ENCODE measurements around the gene TRIM72. TPM values are rescaled to one million over a fixed set of nuclear protein-coding genes. Genes with fewer than 3 reads are reported as not detected.

The TRIM72 gene
- total and polyA plus RNA-seq, 2 of the 8 experiments (the other 6 are each of a cell fraction or from before 2014, with no cell fraction given), result 0.57 to 2.1 TPM

GRCh38 chr16:31214708-31215286 is 878 bp downstream of the TRIM72 start:
- Histone ChIP-seq H4K5ac (ENCODE audit: insufficient read length, low read depth, low read length) (peak overlapping the region; percentile 96), H4K91ac (replicated peaks; ENCODE audit: insufficient read length, low read length) (peak overlapping the region; percentile 99), H2BK15ac (ENCODE audit: low read length) (peak overlapping the region; percentile 95; the same call in 1 of the 2 replicates), H3K18ac (ENCODE audit: extremely low read depth, low read length) (peak overlapping the region; percentile 97), H2AFZ (ENCODE audit: low read length) (no peak overlapping the region), H2BK120ac (replicated peaks; ENCODE audit: low read depth, low read length) (peak overlapping the region; percentile 87), H3K79me1 (ENCODE audit: low read depth, low read length) (no peaks in the 10 kb centered on the region), H3K36me3 (ENCODE audit: control insufficient read depth in 2 of 4, insufficient read depth in 4 of 4, low read length in 3 of 4) (no peaks in the 10 kb centered on the region), H3K23ac (ENCODE audit: insufficient read length) (no peak overlapping the region), H3K4me1 (replicated peaks in 1 of 4; ENCODE audit: control insufficient read depth in 3 of 4, insufficient read depth in 4 of 4, low read length in 3 of 4) (peaks cover 0 to 33% (median 20%) of the 10 kb centered on the region in 4 experiments; a peak in 6 of 7 replicates), H3K4me3 (ENCODE audit: extremely low read depth in 1 of 4, insufficient read depth in 2 of 4, low read depth in 3 of 4, low read length in 4 of 4) (peak overlapping the region; percentile 30 to 74 (median 59)), H3K4ac (replicated peaks; ENCODE audit: insufficient read length, low read depth, low read length) (peak overlapping the region; percentile 96), H2AK5ac (ENCODE audit: low read depth, low read length) (no peak overlapping the region), H3K9me3 (ENCODE audit: insufficient read depth in 2 of 2, low read depth in 1 of 2, low read length in 1 of 2) (no peaks in the 10 kb centered on the region), H2BK20ac (ENCODE audit: low read length) (no peak overlapping the region), H3K79me2 (ENCODE audit: control insufficient read depth in 1 of 2, insufficient read depth in 2 of 2, low read length in 2 of 2) (no peaks in the 10 kb centered on the region), H3K27ac (ENCODE audit: low read depth, low read length) (no peak overlapping the region), H4K20me1 (replicated peaks in 1 of 2; ENCODE audit: control insufficient read depth in 1 of 2, insufficient read depth in 2 of 2, low read length in 2 of 2) (no peaks in the 10 kb centered on the region), H3K14ac (ENCODE audit: insufficient read length) (peak overlapping the region; percentile 78), H2BK5ac (ENCODE audit: low read depth, low read length) (peak overlapping the region; percentile 83; the same call in 1 of the 2 replicates), H4K8ac (ENCODE audit: extremely low read depth, insufficient read depth, low read length) (peak overlapping the region; percentile 93), H3K27me3 (replicated peaks in 1 of 4; ENCODE audit: control insufficient read depth in 3 of 4, extremely low read depth in 1 of 4, insufficient read depth in 3 of 4, low read length in 3 of 4) (peaks cover 8 to 21% (median 19%) of the 10 kb centered on the region in 4 experiments), H3K9ac (replicated peaks in 1 of 4; ENCODE audit: extremely low read depth in 1 of 4, low read depth in 3 of 4, low read length in 3 of 4) (peak overlapping the region; percentile 4 to 71 (median 30); a peak in 5 of 7 replicates), H3K23me2 (ENCODE audit: low read depth, low read length) (peaks cover 19% of the 10 kb centered on the region), H2BK12ac (ENCODE audit: low read depth, low read length) (peak overlapping the region; percentile 99; the same call in 1 of the 2 replicates), H3K56ac (replicated peaks; ENCODE audit: insufficient read length, low read depth, low read length) (peak overlapping the region; percentile 92), H3K4me2 (ENCODE audit: insufficient read depth in 1 of 2, low read depth in 2 of 2, low read length in 2 of 2) (peak overlapping the region; percentile 79 to 92)
- ChIA-PET CTCF (ENCODE audit: partially characterized antibody) (interaction anchor here (0.5 to 2.3 kb wide), 13 partner anchors 25 to 245 kb away, joined by 3 to 9 read pairs (median 3); no protein-coding TSS in a partner anchor), POLR2A (ENCODE audit: partially characterized antibody) (interaction anchor here (0.6 to 24.0 kb wide), 15 partner anchors 18 to 497 kb away, joined by 3 to 430 read pairs (median 5); partner anchors contain the start of genes FUS and PYCARD)
- peak in 1 of 2 experiments; percentile 71 for DNase-seq (ENCODE audit: low read depth in 1 of 2, low spot score in 2 of 2)
- no peak for FAIRE-seq
- WGBS, 2 experiments (ENCODE audit: extremely low coverage in 1 of 2, insufficient coverage in 1 of 2, insufficient read length in 1 of 2, insufficient replicate concordance in 2 of 2, low coverage in 1 of 2, low lambda C conversion rate in 2 of 2, missing lambda C conversion rate in 1 of 2), result 2% methylated on average over 54 of the region's 58 CpGs; no CpG with 5 or more reads in 1 of the 2 experiments
- TF ChIP-seq CTCF (IDR thresholded peaks at IDR 0.05; ENCODE audit: control extremely low read depth in 1 of 3, insufficient read depth in 1 of 3, low read depth in 1 of 3, low read length in 3 of 3) (no peak), GABPA (IDR thresholded peaks at IDR 0.05; ENCODE audit: borderline replicate concordance, insufficient read depth, low read length) (0 out of 2 replicates have a peak, but pooled peaks have one; percentile 39), E2F6 (IDR thresholded peaks at IDR 0.05) (peak; percentile 71), ASH2L (IDR thresholded peaks at IDR 0.05; ENCODE audit: low read length) (peak; percentile 87), KDM4A (IDR thresholded peaks at IDR 0.05; ENCODE audit: low read depth, low read length, severe bottlenecking) (peak; percentile 64), YY1 (IDR thresholded peaks at IDR 0.05; ENCODE audit: low read depth, low read length) (peak; percentile 31; the same call in 1 of the 2 replicates), MAX (IDR thresholded peaks at IDR 0.05) (peak; percentile 89)

Data from H1 (cell line).